Ovary (tissue), 3 donors: Measurements from ENCODE around the gene SYT17.

ENCODE experiments used
- CTCF ChIP-seq, 3 donors: fragments of 450-650 bp in 2 of 3; fragments of 200-600 bp in 1 of 3; IDR thresholded peaks; one replicate each; pipeline versions ENCODE4 v1.5.1 to v1.8.0; 2016 to 2022; ENCODE audit warnings: antibody characterized with exemption in 3 of 3, mild to moderate bottlenecking in 1 of 3
- POLR2A ChIP-seq: fragments of 450-650 bp; IDR thresholded peaks from one replicate; pipeline ENCODE4 v1.6.1; 2017; ENCODE audit warnings: antibody characterized with exemption, mild to moderate bottlenecking, moderate library complexity
- donor health status: DM: no; HTN: no; CAD: no.

- no peak for TF ChIP-seq CTCF (IDR thresholded peaks at IDR 0.05)
- no peak for TF ChIP-seq POLR2A
Measured at GRCh38 chr16:19278403-19278802, 110.4 kb downstream of the SYT17 start.
